Measurements from ENCODE around the gene PPP2R1B. TPM values are rescaled to one million over a fixed set of nuclear protein-coding genes. Genes with fewer than 3 reads are reported as not detected.

PPP2R1B gene
- total RNA-seq, 6 experiments from 2014 or later, result 44.5 to 150 (median 59.6) TPM

DNA sequence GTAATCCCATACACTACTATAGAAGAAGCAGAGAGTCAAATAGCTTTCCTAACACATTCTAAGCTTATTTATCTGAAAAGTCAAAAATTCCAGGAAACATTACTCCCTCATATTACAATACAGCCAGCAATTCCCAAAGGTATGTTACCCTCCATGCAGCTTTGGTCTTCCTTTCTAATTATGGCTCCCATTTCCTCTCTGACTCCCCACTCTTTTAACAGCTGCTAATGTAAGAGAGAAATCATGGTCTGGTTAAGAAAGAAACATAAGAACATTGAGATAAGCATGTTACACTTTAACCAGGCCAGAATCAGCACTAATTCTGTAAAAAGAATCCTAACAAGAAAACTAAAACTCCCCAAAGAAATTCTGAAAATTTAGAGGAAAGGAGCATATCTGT lies 6.8 kb downstream of the PPP2R1B start:
- H3K9me3 ChIP-seq, result no peaks in the 10 kb centered on the region
- intact Hi-C loops (cut with DNase I), result no loop called here
- no peak overlapping the region for H3K4me3 ChIP-seq
- no peak for TF ChIP-seq POLR2A (IDR thresholded peaks at IDR 0.05)
- TF ChIP-seq, protein P1, sequence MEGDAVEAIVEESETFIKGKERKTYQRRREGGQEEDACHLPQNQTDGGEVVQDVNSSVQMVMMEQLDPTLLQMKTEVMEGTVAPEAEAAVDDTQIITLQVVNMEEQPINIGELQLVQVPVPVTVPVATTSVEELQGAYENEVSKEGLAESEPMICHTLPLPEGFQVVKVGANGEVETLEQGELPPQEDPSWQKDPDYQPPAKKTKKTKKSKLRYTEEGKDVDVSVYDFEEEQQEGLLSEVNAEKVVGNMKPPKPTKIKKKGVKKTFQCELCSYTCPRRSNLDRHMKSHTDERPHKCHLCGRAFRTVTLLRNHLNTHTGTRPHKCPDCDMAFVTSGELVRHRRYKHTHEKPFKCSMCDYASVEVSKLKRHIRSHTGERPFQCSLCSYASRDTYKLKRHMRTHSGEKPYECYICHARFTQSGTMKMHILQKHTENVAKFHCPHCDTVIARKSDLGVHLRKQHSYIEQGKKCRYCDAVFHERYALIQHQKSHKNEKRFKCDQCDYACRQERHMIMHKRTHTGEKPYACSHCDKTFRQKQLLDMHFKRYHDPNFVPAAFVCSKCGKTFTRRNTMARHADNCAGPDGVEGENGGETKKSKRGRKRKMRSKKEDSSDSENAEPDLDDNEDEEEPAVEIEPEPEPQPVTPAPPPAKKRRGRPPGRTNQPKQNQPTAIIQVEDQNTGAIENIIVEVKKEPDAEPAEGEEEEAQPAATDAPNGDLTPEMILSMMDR (IDR thresholded peaks at IDR 0.05), result no peak
- H3K27ac ChIP-seq, result peak overlapping the region; percentile 11 to 68 (median 16)
- H3K4me1 ChIP-seq, result peaks cover 0 to 34% (median 5%) of the 10 kb centered on the region in 4 donors
- H3K27me3 ChIP-seq, result no peaks in the 10 kb centered on the region
- peak in 3 of 4 donors; percentile 6 to 44 (median 20) for ATAC-seq
- peaks cover 6 to 67% (median 36%) of the 10 kb centered on the region in 4 donors for H3K36me3 ChIP-seq
- no peak for DNase-seq

DNA sequence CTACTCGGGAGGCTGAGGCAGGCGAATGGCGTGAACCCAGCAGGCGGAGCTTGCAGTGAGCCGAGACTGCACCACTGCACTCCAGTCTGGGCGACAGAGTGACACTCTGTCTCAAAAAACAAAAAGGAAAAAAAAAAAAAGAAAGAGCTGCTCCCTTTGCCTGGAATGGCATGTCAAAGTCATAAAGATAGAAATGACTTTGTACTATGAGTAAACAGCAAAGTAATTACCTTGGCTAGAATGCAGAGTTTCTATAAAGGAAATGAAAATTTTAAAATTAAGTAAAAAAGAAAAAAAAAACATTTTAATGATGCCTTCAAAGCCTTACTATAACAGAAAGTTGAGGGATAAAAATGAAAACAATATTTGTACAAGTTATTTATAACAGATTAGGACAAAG lies 10.1 kb downstream of the PPP2R1B start:
- ATAC-seq, result peak in 2 of 4 donors; percentile 22 to 33
- intact Hi-C loops (cut with DNase I), result no loop called here
- Histone ChIP-seq H3K27me3 (no peaks in the 10 kb centered on the region), H3K9me3 (no peaks in the 10 kb centered on the region), H3K36me3 (peaks cover 8 to 81% (median 44%) of the 10 kb centered on the region in 4 donors), H3K27ac (peak overlapping the region; percentile 50 to 71 (median 62)), H3K4me1 (peaks cover 0 to 35% (median 6%) of the 10 kb centered on the region in 4 donors), H3K4me3 (no peak overlapping the region)
- TF ChIP-seq, protein P1 (IDR thresholded peaks at IDR 0.05), result no peak
- no peak for TF ChIP-seq POLR2A (IDR thresholded peaks at IDR 0.05)
- DNase-seq, result no peak
- WGBS (ENCODE audit: insufficient coverage, low coverage, low lambda C conversion rate, missing lambda C conversion rate), result 83% methylated on average over 1 of the region's 6 CpGs

DNA sequence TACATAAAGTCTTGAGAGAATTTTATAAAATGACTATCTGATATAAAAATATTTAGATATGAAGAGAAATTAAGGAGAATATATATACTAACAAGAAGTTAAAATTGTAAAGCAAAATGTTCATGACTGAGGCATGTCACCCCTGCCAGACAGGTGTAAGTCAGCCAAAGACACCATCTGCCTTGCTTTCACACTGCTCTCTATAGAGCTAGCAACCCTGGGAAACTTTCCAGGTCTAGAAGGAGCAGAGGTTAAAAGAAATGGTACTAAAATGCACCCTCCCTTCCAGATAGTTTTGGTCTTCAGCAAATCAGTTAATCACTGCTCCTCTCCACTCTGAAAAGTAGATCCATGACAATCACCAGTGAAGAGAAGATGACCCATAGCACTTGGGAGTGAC lies 16.5 kb downstream of the PPP2R1B start:
- peaks cover 0 to 82% (median 40%) of the 10 kb centered on the region in 4 donors for H3K36me3 ChIP-seq
- peak overlapping the region; percentile 12 to 79 (median 54) for H3K27ac ChIP-seq
- no peaks in the 10 kb centered on the region for H3K27me3 ChIP-seq
- intact Hi-C loops (cut with DNase I), result no loop called here
- TF ChIP-seq POLR2A (IDR thresholded peaks at IDR 0.05), result no peak
- TF ChIP-seq, protein P1 (IDR thresholded peaks at IDR 0.05), result no peak
- H3K4me3 ChIP-seq, result no peak overlapping the region
- H3K9me3 ChIP-seq, result no peaks in the 10 kb centered on the region
- DNase-seq (no peak), ATAC-seq (peak in 2 of 4 donors; percentile 19 to 56)
- H3K4me1 ChIP-seq, result peaks cover 0 to 15% (median 7%) of the 10 kb centered on the region in 4 donors

DNA sequence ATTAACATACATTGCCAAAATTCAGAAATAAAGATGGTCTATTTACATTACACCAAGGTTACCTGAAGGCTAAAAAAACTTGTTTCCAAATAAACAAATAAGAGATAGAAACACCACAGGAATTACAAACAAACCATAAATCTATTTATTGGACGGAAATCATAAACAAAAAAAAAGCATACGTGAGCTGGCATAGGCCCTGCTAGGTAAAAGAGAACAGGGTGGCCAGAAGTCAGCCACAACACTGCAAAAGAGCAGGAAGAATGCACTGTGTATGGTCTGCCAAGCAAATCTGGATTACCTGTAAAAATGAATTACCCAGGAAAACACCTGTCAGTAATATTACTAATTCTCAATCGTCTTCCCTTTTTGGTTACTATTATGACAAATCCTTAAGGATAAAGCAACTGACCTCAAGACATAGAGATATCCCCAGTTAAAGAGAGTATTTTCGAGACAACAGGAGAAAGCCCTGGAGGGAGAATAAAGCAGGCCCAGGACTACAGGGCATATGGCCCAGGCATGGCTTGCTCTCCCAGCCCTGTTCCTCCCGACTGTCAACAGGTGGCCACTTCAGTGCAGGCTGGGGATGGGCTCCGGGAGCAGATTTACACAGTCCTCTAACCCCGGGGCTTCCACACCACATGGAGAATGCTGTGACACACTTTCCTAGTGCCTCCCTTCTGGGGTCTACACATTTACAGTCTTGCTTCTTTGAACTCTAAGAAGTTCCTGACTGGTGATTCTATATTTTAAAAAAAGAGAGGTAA lies 18.0 kb downstream of the PPP2R1B start:
- Histone ChIP-seq H3K27ac (peak overlapping the region in 2 of 3 donors; percentile 29 to 79), H3K36me3 (peaks cover 0 to 79% (median 39%) of the 10 kb centered on the region in 4 donors), H3K27me3 (no peaks in the 10 kb centered on the region), H3K4me1 (peaks cover 0 to 15% (median 7%) of the 10 kb centered on the region in 4 donors), H3K9me3 (no peaks in the 10 kb centered on the region), H3K4me3 (no peak overlapping the region)
- 62% methylated on average over 6 of the region's 7 CpGs for WGBS (ENCODE audit: insufficient coverage, low coverage, low lambda C conversion rate, missing lambda C conversion rate)
- intact Hi-C loops (cut with DNase I), result no loop called here
- ATAC-seq, result peak; percentile 19 to 50 (median 24)
- DNase-seq, result no peak
- TF ChIP-seq, protein P1 (IDR thresholded peaks at IDR 0.05), result no peak
- TF ChIP-seq POLR2A (IDR thresholded peaks at IDR 0.05), result no peak
